OCI-LY7 (cell line): ENCODE results near the gene COL15A1. TPM values are rescaled to one million over a fixed set of nuclear protein-coding genes. Genes with fewer than 3 reads are reported as not detected.

ENCODE experiments used
- BruUV-seq: library from RNA; stranded (reverse); fragments of 400-500 nt; replicated peaks from 2 replicates; lab custom pipeline; 2021; lab: Mats Ljungman, UMichigan
- CTCF ChIA-PET: fragments of 300-600 bp; sonication (Branson Sonifier 250); formaldehyde crosslinking; loops from one replicate; lab custom pipeline; 2022; ENCODE audit warnings: antibody characterized with exemption; ENCODE audit not compliant: unreplicated experiment; lab: Charles Lee
- POLR2A ChIA-PET: fragments of 300-600 bp; sonication (Branson Sonifier 250); formaldehyde crosslinking; loops from one replicate; lab custom pipeline; 2022; ENCODE audit warnings: antibody characterized with exemption; lab: Charles Lee
- DNase-seq: peaks from one replicate; pipeline ENCODE4 v3.0.0-alpha.2; 2015; ENCODE audit warnings: low spot score
- H2AFZ ChIP-seq: fragments of 200-600 bp; sonication (generic), shearing (Covaris generic); 2 replicates; pipeline ENCODE4 v1.6.1; 2014; ENCODE audit warnings: mild to moderate bottlenecking, antibody characterized with exemption, low read length, moderate library complexity
- H3K27ac ChIP-seq: fragments of 200-600 bp; sonication (generic); 2 replicates; pipeline ENCODE4 v1.5.1; 2014; ENCODE audit warnings: mixed run types, low read depth, mild to moderate bottlenecking, moderate library complexity, low read length, inconsistent platforms; ENCODE audit not compliant: poor library complexity, severe bottlenecking
- H3K36me3 ChIP-seq: fragments of 200-600 bp; sonication (generic); 2 replicates; pipeline ENCODE4 v1.6.1; 2014; ENCODE audit warnings: mild to moderate bottlenecking, antibody characterized with exemption, low read length, moderate library complexity, mixed read lengths; ENCODE audit not compliant: insufficient read depth
- H3K4me1 ChIP-seq: fragments of 200-600 bp; sonication (generic); 2 replicates; pipeline ENCODE4 v1.5.1; 2014; ENCODE audit warnings: mild to moderate bottlenecking, low read length; ENCODE audit not compliant: insufficient read depth, poor library complexity, severe bottlenecking
- H3K4me2 ChIP-seq: fragments of 200-600 bp; sonication (generic); 2 replicates; pipeline ENCODE4 v1.6.1; 2014; ENCODE audit warnings: mild to moderate bottlenecking, low read length
- H3K4me3 ChIP-seq: fragments of 200-600 bp; sonication (generic); 2 replicates; pipeline ENCODE4 v1.5.1; 2014; ENCODE audit warnings: mild to moderate bottlenecking, low read depth, low read length; ENCODE audit not compliant: poor library complexity, severe bottlenecking
- H3K79me2 ChIP-seq: fragments of 200-600 bp; sonication (generic); 2 replicates; pipeline ENCODE4 v1.6.1; 2016; ENCODE audit warnings: low read depth, mild to moderate bottlenecking, low read length, moderate library complexity, mixed read lengths; ENCODE audit not compliant: insufficient read depth
- H3K9me2 ChIP-seq: fragments of 200-600 bp; sonication (generic); 2 replicates; pipeline ENCODE4 v1.6.1; 2016; ENCODE audit warnings: mild to moderate bottlenecking, low read length, mixed read lengths; ENCODE audit not compliant: insufficient read depth
- H3K9me3 ChIP-seq: fragments of 200-600 bp; sonication (generic); 2 replicates; pipeline ENCODE4 v1.6.1; 2014; ENCODE audit warnings: mild to moderate bottlenecking, mixed run types, low read length, mixed read lengths
- H4K20me1 ChIP-seq: fragments of 200-600 bp; sonication (generic); 2 replicates; pipeline ENCODE4 v1.6.1; 2014; ENCODE audit warnings: mild to moderate bottlenecking, antibody characterized with exemption, low read length, moderate library complexity, mixed read lengths; ENCODE audit not compliant: insufficient read depth
- EZH2phosphoT487 ChIP-seq: fragments of 200-600 bp; sonication (generic); IDR thresholded peaks from 2 replicates; pipeline ENCODE4 v1.6.1; 2018; ENCODE audit warnings: low read depth, borderline replicate concordance, mild to moderate bottlenecking, mixed run types, antibody characterized with exemption, low read length, moderate library complexity, mixed read lengths
- intact Hi-C: fragments of 100-400 bp; cut with micrococcal nuclease; formaldehyde crosslinking; loops from one replicate; pipeline ENCODE4 v1.10.0; 2022; ENCODE audit not compliant: unreplicated experiment
- total RNA-seq, 2 experiments: library from RNA; depleted of rRNA in 1 of 2; stranded (reverse); fragments of >200 nt in 1 of 2; shearing (Covaris generic) in 1 of 2; gene quantifications; 2 replicates each; pipeline ENCODE4 v1.2.3, GENCODE V29; 2014 to 2022
- TF ChIP-seq, protein P1 (sequence below): fragments of 200-600 bp; sonication (generic); conservative IDR thresholded peaks from 2 replicates; pipeline ENCODE4 v1.5.1; 2014; ENCODE audit warnings: mild to moderate bottlenecking, antibody characterized with exemption, low read length, moderate library complexity, mixed read lengths

The COL15A1 gene
- total RNA-seq, 2 experiments from 2014 or later = not detected

DNA sequence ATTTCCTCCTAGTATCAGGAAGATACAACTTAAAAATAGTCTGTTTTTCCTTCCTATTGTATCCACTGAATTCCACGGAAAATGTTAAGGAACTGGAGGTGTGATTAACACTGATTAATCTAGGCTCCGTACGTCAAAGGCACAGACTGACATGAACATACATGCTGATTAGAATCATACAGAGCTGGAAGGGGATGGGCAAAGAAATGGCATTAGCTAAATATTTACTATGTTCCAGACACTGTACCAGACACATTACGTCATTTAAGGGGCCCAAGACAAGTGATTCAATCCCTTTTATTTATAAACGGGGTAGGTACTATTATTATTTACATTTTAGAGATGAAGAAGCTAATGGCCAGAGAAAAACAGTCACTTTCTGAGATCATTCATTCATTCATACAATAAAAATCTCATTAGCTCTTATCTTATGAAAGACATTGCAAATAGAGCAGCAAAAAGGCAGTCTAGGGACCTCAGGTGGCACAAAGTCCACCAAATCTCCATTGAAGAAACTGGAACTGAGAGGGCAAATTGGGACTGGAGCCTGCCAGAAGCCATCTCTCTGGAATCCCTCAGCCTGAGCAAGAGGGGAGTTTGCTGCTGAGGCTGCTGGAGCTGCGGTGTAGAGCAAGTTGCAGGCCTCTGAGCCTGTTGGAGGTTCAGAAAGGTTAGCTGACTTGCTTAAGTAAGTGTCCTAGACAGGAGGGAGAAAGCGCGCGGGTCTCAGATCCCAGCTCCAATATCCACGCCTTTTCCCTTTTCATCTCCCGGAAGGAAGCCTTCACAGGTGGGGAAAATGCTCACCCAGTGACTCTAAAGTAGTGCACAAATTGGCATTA, 159.6 kb downstream of the COL15A1 start:
- Histone ChIP-seq H3K4me3 (no peak overlapping the region), H4K20me1 (peaks cover 16% of the 10 kb centered on the region; the same call in 1 of the 2 replicates), H3K9me3 (peaks cover 8% of the 10 kb centered on the region; the same call in 1 of the 2 replicates), H3K36me3 (no peaks in the 10 kb centered on the region), H2AFZ (no peak overlapping the region), H3K4me2 (no peak overlapping the region), H3K27ac (no peak overlapping the region), H3K79me2 (peaks cover 28% of the 10 kb centered on the region; the same call in 1 of the 2 replicates), H3K4me1 (peaks cover 33% of the 10 kb centered on the region), H3K9me2 (no peaks in the 10 kb centered on the region)
- intact Hi-C loops = loop anchor here (5.0 kb wide), 1 partner anchor 101 kb away; no protein-coding TSS in a partner anchor
- no peak for DNase-seq
- POLR2A ChIA-PET = interaction anchor here (1.2 to 3.0 kb wide), 8 partner anchors 8 to 44 kb away, joined by 3 to 16 read pairs (median 6); no protein-coding TSS in a partner anchor
- CTCF ChIA-PET = no interaction called here
- TF ChIP-seq, protein P1, sequence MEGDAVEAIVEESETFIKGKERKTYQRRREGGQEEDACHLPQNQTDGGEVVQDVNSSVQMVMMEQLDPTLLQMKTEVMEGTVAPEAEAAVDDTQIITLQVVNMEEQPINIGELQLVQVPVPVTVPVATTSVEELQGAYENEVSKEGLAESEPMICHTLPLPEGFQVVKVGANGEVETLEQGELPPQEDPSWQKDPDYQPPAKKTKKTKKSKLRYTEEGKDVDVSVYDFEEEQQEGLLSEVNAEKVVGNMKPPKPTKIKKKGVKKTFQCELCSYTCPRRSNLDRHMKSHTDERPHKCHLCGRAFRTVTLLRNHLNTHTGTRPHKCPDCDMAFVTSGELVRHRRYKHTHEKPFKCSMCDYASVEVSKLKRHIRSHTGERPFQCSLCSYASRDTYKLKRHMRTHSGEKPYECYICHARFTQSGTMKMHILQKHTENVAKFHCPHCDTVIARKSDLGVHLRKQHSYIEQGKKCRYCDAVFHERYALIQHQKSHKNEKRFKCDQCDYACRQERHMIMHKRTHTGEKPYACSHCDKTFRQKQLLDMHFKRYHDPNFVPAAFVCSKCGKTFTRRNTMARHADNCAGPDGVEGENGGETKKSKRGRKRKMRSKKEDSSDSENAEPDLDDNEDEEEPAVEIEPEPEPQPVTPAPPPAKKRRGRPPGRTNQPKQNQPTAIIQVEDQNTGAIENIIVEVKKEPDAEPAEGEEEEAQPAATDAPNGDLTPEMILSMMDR = no peak
- TF ChIP-seq EZH2phosphoT487 = no peak
- BruUV-seq = no TSS peak

DNA sequence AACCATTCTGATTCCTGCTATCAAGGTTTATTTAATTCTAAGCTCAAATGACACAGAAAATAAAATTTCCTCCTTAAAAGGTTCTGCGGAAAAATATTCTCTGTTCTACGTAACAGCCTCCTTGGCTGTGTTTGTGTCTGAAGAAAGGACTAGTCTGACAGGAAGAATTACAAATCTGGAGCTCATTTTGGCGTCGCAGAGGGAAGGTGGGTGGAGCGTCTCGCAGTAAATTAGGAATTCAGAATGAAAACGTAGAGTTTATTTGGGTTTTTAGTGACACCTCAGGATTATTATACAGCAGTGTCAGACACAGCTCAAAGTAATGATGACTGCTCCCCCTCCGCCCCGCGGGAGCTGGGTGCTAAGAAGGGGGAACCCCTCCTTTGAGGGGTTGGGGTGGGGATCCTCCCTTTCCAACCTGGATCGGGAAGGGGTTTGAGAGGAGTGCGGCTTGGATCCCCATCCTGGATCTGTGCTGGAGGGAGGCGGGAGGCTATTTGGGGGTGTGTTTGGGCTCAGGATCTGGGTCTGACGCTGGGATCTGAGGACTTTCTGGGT, 160.3 kb downstream of the COL15A1 start:
- H2AFZ ChIP-seq = peak overlapping the region; percentile 97
- H3K9me3 ChIP-seq = peaks cover 2% of the 10 kb centered on the region; the same call in 1 of the 2 replicates
- peak overlapping the region; percentile 85 for H3K4me2 ChIP-seq
- no peak for TF ChIP-seq EZH2phosphoT487
- TF ChIP-seq, protein P1 = no peak
- CTCF ChIA-PET = no interaction called here
- peak overlapping the region; percentile 78 for H3K4me3 ChIP-seq
- H3K27ac ChIP-seq = no peak overlapping the region
- H3K79me2 ChIP-seq = peaks cover 35% of the 10 kb centered on the region; the same call in 1 of the 2 replicates
- H3K4me1 ChIP-seq = peaks cover 40% of the 10 kb centered on the region
- intact Hi-C loops = loop anchor here (1.0 to 5.0 kb wide), 3 partner anchors 16 to 102 kb away; no protein-coding TSS in a partner anchor
- peaks cover 16% of the 10 kb centered on the region; the same call in 1 of the 2 replicates for H4K20me1 ChIP-seq
- no peaks in the 10 kb centered on the region for H3K36me3 ChIP-seq
- BruUV-seq = no TSS peak
- DNase-seq = no peak
- POLR2A ChIA-PET = interaction anchor here (0.5 to 3.0 kb wide), 15 partner anchors 8 to 1303 kb away, joined by 3 to 16 read pairs (median 4); no protein-coding TSS in a partner anchor
- no peaks in the 10 kb centered on the region for H3K9me2 ChIP-seq
